ENCODE measurements around the gene ADISSP.

GRCh38 chr20:3712279-3712873 is 55.2 kb downstream of the ADISSP start, which contains the start of gene SIGLEC1:
- TF ChIP-seq, protein P1, sequence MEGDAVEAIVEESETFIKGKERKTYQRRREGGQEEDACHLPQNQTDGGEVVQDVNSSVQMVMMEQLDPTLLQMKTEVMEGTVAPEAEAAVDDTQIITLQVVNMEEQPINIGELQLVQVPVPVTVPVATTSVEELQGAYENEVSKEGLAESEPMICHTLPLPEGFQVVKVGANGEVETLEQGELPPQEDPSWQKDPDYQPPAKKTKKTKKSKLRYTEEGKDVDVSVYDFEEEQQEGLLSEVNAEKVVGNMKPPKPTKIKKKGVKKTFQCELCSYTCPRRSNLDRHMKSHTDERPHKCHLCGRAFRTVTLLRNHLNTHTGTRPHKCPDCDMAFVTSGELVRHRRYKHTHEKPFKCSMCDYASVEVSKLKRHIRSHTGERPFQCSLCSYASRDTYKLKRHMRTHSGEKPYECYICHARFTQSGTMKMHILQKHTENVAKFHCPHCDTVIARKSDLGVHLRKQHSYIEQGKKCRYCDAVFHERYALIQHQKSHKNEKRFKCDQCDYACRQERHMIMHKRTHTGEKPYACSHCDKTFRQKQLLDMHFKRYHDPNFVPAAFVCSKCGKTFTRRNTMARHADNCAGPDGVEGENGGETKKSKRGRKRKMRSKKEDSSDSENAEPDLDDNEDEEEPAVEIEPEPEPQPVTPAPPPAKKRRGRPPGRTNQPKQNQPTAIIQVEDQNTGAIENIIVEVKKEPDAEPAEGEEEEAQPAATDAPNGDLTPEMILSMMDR (IDR thresholded peaks at IDR 0.05; ENCODE audit: extremely low read depth in 1 of 2, insufficient read depth in 1 of 2, low read depth in 1 of 2, low read length in 2 of 2): no peak
- no peak for TF ChIP-seq EZH2 (IDR thresholded peaks at IDR 0.05; ENCODE audit: borderline replicate concordance, low read depth, low read length, severe bottlenecking)
- no peak for TF ChIP-seq POLR2A (IDR thresholded peaks at IDR 0.05; ENCODE audit: low read depth, low read length)

Data from endothelial cell of umbilical vein (primary cell).